OCI-LY3 (cell line): Measurements from ENCODE around the gene SFXN1.

ENCODE experiments used
- EZH2phosphoT487 ChIP-seq: fragments of 200-600 bp; shearing (Covaris generic); IDR thresholded peaks from 2 replicates; pipeline ENCODE4 v1.6.1; 2018; ENCODE audit warnings: antibody characterized with exemption, mixed run types, low read depth
- TF ChIP-seq, protein P1 (sequence below): fragments of 200-600, 300-600 bp; sonication (generic); IDR thresholded peaks from 2 replicates; pipeline ENCODE4 v1.5.1; 2014; ENCODE audit warnings: antibody characterized with exemption, low read length, low read depth

DNA sequence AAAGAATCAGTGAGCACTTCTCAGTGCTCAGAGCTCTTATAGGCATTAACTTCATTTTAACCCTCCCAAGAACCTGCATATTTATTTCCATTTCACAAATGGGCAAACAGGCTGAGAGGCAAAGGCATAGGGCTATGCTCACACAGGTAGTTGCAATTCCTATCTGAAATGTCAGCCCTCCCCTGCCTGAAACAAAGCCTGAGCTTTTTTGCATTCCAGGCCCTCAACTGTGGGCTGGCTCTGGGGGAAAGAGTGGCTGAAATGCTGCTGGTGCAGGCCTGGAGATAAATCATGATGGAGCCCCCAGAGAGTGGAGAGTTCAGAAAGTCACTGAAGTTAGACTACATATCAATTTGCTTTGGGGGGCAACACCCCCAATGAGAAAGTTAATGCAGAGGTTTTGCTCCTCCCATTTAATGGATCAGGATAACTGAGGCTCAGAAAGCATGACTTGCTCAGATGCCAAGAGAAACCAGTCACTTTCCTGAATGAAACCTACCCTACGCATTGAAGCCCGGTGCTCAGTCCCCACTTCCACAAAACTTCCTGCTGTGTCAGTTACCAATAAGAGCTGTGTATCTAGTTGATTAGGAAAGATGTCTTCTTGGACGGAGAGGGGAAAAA lies 40.0 kb upstream of the SFXN1 start:
- TF ChIP-seq, protein P1, sequence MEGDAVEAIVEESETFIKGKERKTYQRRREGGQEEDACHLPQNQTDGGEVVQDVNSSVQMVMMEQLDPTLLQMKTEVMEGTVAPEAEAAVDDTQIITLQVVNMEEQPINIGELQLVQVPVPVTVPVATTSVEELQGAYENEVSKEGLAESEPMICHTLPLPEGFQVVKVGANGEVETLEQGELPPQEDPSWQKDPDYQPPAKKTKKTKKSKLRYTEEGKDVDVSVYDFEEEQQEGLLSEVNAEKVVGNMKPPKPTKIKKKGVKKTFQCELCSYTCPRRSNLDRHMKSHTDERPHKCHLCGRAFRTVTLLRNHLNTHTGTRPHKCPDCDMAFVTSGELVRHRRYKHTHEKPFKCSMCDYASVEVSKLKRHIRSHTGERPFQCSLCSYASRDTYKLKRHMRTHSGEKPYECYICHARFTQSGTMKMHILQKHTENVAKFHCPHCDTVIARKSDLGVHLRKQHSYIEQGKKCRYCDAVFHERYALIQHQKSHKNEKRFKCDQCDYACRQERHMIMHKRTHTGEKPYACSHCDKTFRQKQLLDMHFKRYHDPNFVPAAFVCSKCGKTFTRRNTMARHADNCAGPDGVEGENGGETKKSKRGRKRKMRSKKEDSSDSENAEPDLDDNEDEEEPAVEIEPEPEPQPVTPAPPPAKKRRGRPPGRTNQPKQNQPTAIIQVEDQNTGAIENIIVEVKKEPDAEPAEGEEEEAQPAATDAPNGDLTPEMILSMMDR: no peak
- TF ChIP-seq EZH2phosphoT487: no peak
